OCI-LY7 (cell line): Measurements from ENCODE around the gene PLXNA3. TPM values are rescaled to one million over a fixed set of nuclear protein-coding genes. Genes with fewer than 3 reads are reported as not detected.

ENCODE experiments used
- BruUV-seq: library from RNA; stranded (reverse); fragments of 400-500 nt; replicated peaks from 2 replicates; lab custom pipeline; 2021; lab: Mats Ljungman, UMichigan
- CTCF ChIA-PET: fragments of 300-600 bp; sonication (Branson Sonifier 250); formaldehyde crosslinking; loops from one replicate; lab custom pipeline; 2022; ENCODE audit warnings: antibody characterized with exemption; ENCODE audit not compliant: unreplicated experiment; lab: Charles Lee
- POLR2A ChIA-PET: fragments of 300-600 bp; sonication (Branson Sonifier 250); formaldehyde crosslinking; loops from one replicate; lab custom pipeline; 2022; ENCODE audit warnings: antibody characterized with exemption; lab: Charles Lee
- DNase-seq: peaks from one replicate; pipeline ENCODE4 v3.0.0-alpha.2; 2015; ENCODE audit warnings: low spot score
- H2AFZ ChIP-seq: fragments of 200-600 bp; sonication (generic), shearing (Covaris generic); 2 replicates; pipeline ENCODE4 v1.6.1; 2014; ENCODE audit warnings: mild to moderate bottlenecking, antibody characterized with exemption, low read length, moderate library complexity
- H3K27ac ChIP-seq: fragments of 200-600 bp; sonication (generic); 2 replicates; pipeline ENCODE4 v1.5.1; 2014; ENCODE audit warnings: mixed run types, low read depth, mild to moderate bottlenecking, moderate library complexity, low read length, inconsistent platforms; ENCODE audit not compliant: poor library complexity, severe bottlenecking
- H3K36me3 ChIP-seq: fragments of 200-600 bp; sonication (generic); 2 replicates; pipeline ENCODE4 v1.6.1; 2014; ENCODE audit warnings: mild to moderate bottlenecking, antibody characterized with exemption, low read length, moderate library complexity, mixed read lengths; ENCODE audit not compliant: insufficient read depth
- H3K4me1 ChIP-seq: fragments of 200-600 bp; sonication (generic); 2 replicates; pipeline ENCODE4 v1.5.1; 2014; ENCODE audit warnings: mild to moderate bottlenecking, low read length; ENCODE audit not compliant: insufficient read depth, poor library complexity, severe bottlenecking
- H3K4me2 ChIP-seq: fragments of 200-600 bp; sonication (generic); 2 replicates; pipeline ENCODE4 v1.6.1; 2014; ENCODE audit warnings: mild to moderate bottlenecking, low read length
- H3K4me3 ChIP-seq: fragments of 200-600 bp; sonication (generic); 2 replicates; pipeline ENCODE4 v1.5.1; 2014; ENCODE audit warnings: mild to moderate bottlenecking, low read depth, low read length; ENCODE audit not compliant: poor library complexity, severe bottlenecking
- H3K79me2 ChIP-seq: fragments of 200-600 bp; sonication (generic); 2 replicates; pipeline ENCODE4 v1.6.1; 2016; ENCODE audit warnings: low read depth, mild to moderate bottlenecking, low read length, moderate library complexity, mixed read lengths; ENCODE audit not compliant: insufficient read depth
- H3K9me2 ChIP-seq: fragments of 200-600 bp; sonication (generic); 2 replicates; pipeline ENCODE4 v1.6.1; 2016; ENCODE audit warnings: mild to moderate bottlenecking, low read length, mixed read lengths; ENCODE audit not compliant: insufficient read depth
- H3K9me3 ChIP-seq: fragments of 200-600 bp; sonication (generic); 2 replicates; pipeline ENCODE4 v1.6.1; 2014; ENCODE audit warnings: mild to moderate bottlenecking, mixed run types, low read length, mixed read lengths
- H4K20me1 ChIP-seq: fragments of 200-600 bp; sonication (generic); 2 replicates; pipeline ENCODE4 v1.6.1; 2014; ENCODE audit warnings: mild to moderate bottlenecking, antibody characterized with exemption, low read length, moderate library complexity, mixed read lengths; ENCODE audit not compliant: insufficient read depth
- EZH2phosphoT487 ChIP-seq: fragments of 200-600 bp; sonication (generic); IDR thresholded peaks from 2 replicates; pipeline ENCODE4 v1.6.1; 2018; ENCODE audit warnings: low read depth, borderline replicate concordance, mild to moderate bottlenecking, mixed run types, antibody characterized with exemption, low read length, moderate library complexity, mixed read lengths
- intact Hi-C: fragments of 100-400 bp; cut with micrococcal nuclease; formaldehyde crosslinking; loops from one replicate; pipeline ENCODE4 v1.10.0; 2022; ENCODE audit not compliant: unreplicated experiment
- total RNA-seq, 2 experiments: library from RNA; depleted of rRNA in 1 of 2; stranded (reverse); fragments of >200 nt in 1 of 2; shearing (Covaris generic) in 1 of 2; gene quantifications; 2 replicates each; pipeline ENCODE4 v1.2.3, GENCODE V29; 2014 to 2022
- TF ChIP-seq, protein P1 (sequence below): fragments of 200-600 bp; sonication (generic); conservative IDR thresholded peaks from 2 replicates; pipeline ENCODE4 v1.5.1; 2014; ENCODE audit warnings: mild to moderate bottlenecking, antibody characterized with exemption, low read length, moderate library complexity, mixed read lengths

PLXNA3 gene
- total RNA-seq, 2 experiments from 2014 or later: 5.6 to 8.0 TPM

DNA sequence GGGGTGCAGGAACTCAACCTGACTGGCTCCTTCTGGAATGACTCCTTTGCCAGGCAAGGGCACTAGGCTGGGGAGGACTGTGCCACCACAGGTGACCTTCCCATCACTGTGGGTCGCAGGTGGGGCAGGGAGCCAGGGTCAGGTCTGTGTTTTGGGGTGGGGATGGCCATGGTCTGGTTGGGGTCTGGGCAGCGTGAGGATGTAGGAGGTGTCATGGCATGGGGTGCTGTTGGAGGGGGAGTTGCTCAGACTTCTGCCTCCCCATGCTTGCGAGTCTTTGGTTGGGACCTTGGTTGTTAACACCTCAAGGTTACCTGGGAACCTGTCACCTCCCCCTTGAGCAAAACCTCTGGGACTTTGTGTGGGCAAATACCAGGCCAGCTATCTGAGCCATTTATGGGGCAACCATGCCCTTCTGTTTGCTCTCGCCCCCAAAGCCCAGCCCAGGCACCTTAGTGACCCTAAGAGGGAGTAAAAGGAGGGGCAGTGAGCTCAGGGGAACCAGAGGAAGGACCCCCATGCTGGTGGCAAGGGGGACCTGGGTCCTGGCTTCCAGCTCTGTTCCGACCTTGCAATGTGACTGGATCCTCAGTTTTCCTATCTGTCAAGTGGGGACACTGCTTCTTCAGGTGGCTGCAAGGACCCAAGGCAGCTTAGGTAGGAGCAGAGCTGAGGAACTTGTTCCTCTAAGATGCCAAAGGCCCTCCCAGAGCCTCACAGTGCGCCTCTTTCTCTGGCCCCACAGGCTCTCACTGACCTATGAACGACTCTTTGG is 23.5 kb upstream of the PLXNA3 start:
- no peak for DNase-seq
- TF ChIP-seq, protein P1, sequence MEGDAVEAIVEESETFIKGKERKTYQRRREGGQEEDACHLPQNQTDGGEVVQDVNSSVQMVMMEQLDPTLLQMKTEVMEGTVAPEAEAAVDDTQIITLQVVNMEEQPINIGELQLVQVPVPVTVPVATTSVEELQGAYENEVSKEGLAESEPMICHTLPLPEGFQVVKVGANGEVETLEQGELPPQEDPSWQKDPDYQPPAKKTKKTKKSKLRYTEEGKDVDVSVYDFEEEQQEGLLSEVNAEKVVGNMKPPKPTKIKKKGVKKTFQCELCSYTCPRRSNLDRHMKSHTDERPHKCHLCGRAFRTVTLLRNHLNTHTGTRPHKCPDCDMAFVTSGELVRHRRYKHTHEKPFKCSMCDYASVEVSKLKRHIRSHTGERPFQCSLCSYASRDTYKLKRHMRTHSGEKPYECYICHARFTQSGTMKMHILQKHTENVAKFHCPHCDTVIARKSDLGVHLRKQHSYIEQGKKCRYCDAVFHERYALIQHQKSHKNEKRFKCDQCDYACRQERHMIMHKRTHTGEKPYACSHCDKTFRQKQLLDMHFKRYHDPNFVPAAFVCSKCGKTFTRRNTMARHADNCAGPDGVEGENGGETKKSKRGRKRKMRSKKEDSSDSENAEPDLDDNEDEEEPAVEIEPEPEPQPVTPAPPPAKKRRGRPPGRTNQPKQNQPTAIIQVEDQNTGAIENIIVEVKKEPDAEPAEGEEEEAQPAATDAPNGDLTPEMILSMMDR: no peak
- TF ChIP-seq EZH2phosphoT487: no peak
- Histone ChIP-seq H3K36me3 (peaks cover 18% of the 10 kb centered on the region; the same call in 1 of the 2 replicates), H3K4me2 (no peak overlapping the region), H3K79me2 (peaks cover 19% of the 10 kb centered on the region), H3K4me3 (no peak overlapping the region), H3K27ac (no peak overlapping the region), H3K4me1 (peaks cover 18% of the 10 kb centered on the region), H3K9me3 (no peaks in the 10 kb centered on the region), H2AFZ (no peak overlapping the region), H4K20me1 (no peaks in the 10 kb centered on the region), H3K9me2 (no peaks in the 10 kb centered on the region)
- no TSS peak for BruUV-seq
- ChIA-PET CTCF (no interaction called here), POLR2A (no interaction called here)
- intact Hi-C loops: no loop called here

DNA sequence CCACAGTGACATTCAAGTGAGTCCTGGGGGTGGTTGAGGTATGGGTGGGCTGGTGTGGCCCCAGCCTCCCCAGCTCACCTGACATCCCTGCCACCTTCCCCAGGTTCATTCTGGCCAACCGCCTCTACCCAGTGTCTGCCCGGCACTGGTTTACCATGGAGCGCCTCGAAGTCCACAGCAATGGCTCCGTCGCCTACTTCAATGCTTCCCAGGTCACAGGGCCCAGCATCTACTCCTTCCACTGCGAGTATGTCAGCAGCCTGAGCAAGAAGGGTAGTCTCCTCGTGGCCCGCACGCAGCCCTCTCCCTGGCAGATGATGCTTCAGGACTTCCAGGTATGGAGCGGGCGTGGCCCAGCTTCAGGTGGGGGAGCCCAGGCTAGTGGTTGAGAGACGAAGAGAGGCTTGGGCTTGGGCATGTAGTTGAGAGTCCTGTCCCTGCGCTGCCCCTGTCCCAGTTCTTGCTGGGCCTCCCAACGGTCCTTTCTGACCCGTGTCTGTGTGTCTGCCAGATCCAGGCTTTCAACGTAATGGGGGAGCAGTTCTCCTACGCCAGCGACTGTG is 22.8 kb upstream of the PLXNA3 start:
- intact Hi-C loops: no loop called here
- Histone ChIP-seq H3K9me3 (no peaks in the 10 kb centered on the region), H3K27ac (no peak overlapping the region), H2AFZ (no peak overlapping the region), H3K36me3 (peaks cover 23% of the 10 kb centered on the region; the same call in 1 of the 2 replicates), H3K79me2 (peaks cover 17% of the 10 kb centered on the region), H4K20me1 (no peaks in the 10 kb centered on the region), H3K4me1 (peaks cover 15% of the 10 kb centered on the region), H3K4me2 (no peak overlapping the region), H3K4me3 (no peak overlapping the region), H3K9me2 (no peaks in the 10 kb centered on the region)
- POLR2A ChIA-PET: interaction anchor here (0.6 kb wide), 1 partner anchor 64 kb away, joined by 4 read pairs; no protein-coding TSS in a partner anchor
- TF ChIP-seq, protein P1: no peak
- no peak for TF ChIP-seq EZH2phosphoT487
- CTCF ChIA-PET: no interaction called here
- no TSS peak for BruUV-seq
- DNase-seq: no peak
